H9 (cell line): Measurements from ENCODE around the gene FGF12. TPM values are rescaled to one million over a fixed set of nuclear protein-coding genes. Genes with fewer than 3 reads are reported as not detected.

Experiments
- DNase-seq: peaks from one replicate; pipeline ENCODE4 v3.0.0-alpha.2; 2017
- H2AFZ ChIP-seq: one replicate; pipeline ENCODE4 v1.6.1; 2013; ENCODE audit warnings: mild to moderate bottlenecking, low read length, control low read depth, moderate library complexity
- H2AK5ac ChIP-seq: 2 replicates; pipeline ENCODE4 v1.6.1; 2013; ENCODE audit warnings: low read length, control low read depth, mixed read lengths; ENCODE audit not compliant: insufficient read length
- H2BK120ac ChIP-seq: one replicate; pipeline ENCODE4 v1.6.1; 2013; ENCODE audit warnings: low read depth, mild to moderate bottlenecking, low read length, control low read depth, inconsistent platforms; ENCODE audit not compliant: poor library complexity, severe bottlenecking
- H2BK12ac ChIP-seq: 2 replicates; pipeline ENCODE4 v1.6.1; 2013; ENCODE audit warnings: low read length, control low read depth, mixed read lengths, low read depth; ENCODE audit not compliant: insufficient read length
- H2BK15ac ChIP-seq: 2 replicates; pipeline ENCODE4 v1.6.1; 2013; ENCODE audit warnings: low read depth, low read length, control low read depth
- H2BK20ac ChIP-seq: one replicate; pipeline ENCODE4 v1.6.1; 2013; ENCODE audit warnings: low read depth, mild to moderate bottlenecking, low read length, control low read depth, inconsistent platforms; ENCODE audit not compliant: poor library complexity, severe bottlenecking
- H2BK5ac ChIP-seq: 2 replicates; pipeline ENCODE4 v1.6.1; 2013; ENCODE audit warnings: low read length, control low read depth, mixed read lengths; ENCODE audit not compliant: insufficient read length
- H3K14ac ChIP-seq: 2 replicates; pipeline ENCODE4 v1.6.1; 2013; ENCODE audit warnings: low read length, control low read depth; ENCODE audit not compliant: insufficient read depth
- H3K18ac ChIP-seq: 2 replicates; pipeline ENCODE4 v1.6.1; 2013; ENCODE audit warnings: low read depth, mild to moderate bottlenecking, mixed read lengths, low read length, control low read depth; ENCODE audit not compliant: insufficient read length
- H3K23ac ChIP-seq: 2 replicates; pipeline ENCODE4 v1.6.1; 2013; ENCODE audit warnings: low read length, control low read depth, mixed read lengths, low read depth; ENCODE audit not compliant: insufficient read length
- H3K23me2 ChIP-seq: 2 replicates; pipeline ENCODE4 v1.6.1; 2013; ENCODE audit warnings: low read depth, mild to moderate bottlenecking, mixed read lengths, low read length, control low read depth; ENCODE audit not compliant: insufficient read length, poor library complexity, severe bottlenecking
- H3K27ac ChIP-seq: 2 replicates; pipeline ENCODE4 v1.5.1; 2013; ENCODE audit warnings: low read length, control low read depth, mixed read lengths, low read depth; ENCODE audit not compliant: insufficient read length
- H3K27me3 ChIP-seq: 2 replicates; pipeline ENCODE4 v1.6.1; 2013; ENCODE audit warnings: low read length, control low read depth, inconsistent platforms; ENCODE audit not compliant: insufficient read depth
- H3K4ac ChIP-seq: 2 replicates; pipeline ENCODE4 v1.6.1; 2013; ENCODE audit warnings: low read depth, mild to moderate bottlenecking, control low read depth, inconsistent platforms, low read length, moderate library complexity
- H3K4me1 ChIP-seq: 2 replicates; pipeline ENCODE4 v1.6.1; 2013; ENCODE audit warnings: low read length, control low read depth, inconsistent platforms; ENCODE audit not compliant: insufficient read depth
- H3K4me2 ChIP-seq: 2 replicates; pipeline ENCODE4 v1.6.1; 2013; ENCODE audit warnings: low read length, control low read depth, mixed read lengths; ENCODE audit not compliant: insufficient read length, insufficient read depth
- H3K56ac ChIP-seq: 2 replicates; pipeline ENCODE4 v1.6.1; 2013; ENCODE audit warnings: low read depth, mild to moderate bottlenecking, mixed read lengths, low read length, control low read depth; ENCODE audit not compliant: insufficient read length
- H3K79me1 ChIP-seq: 2 replicates; pipeline ENCODE4 v1.6.1; 2013; ENCODE audit warnings: low read depth, mild to moderate bottlenecking, moderate library complexity, low read length, control low read depth, inconsistent platforms; ENCODE audit not compliant: insufficient read depth, poor library complexity, severe bottlenecking
- H3K79me2 ChIP-seq: 2 replicates; pipeline ENCODE4 v1.6.1; 2013; ENCODE audit warnings: low read length, control low read depth, inconsistent platforms; ENCODE audit not compliant: insufficient read depth
- H3K9ac ChIP-seq: 2 replicates; pipeline ENCODE4 v1.6.1; 2013; ENCODE audit warnings: low read length, control low read depth, mixed read lengths; ENCODE audit not compliant: insufficient read length; ENCODE audit errors: extremely low read depth
- H3K9me3 ChIP-seq: one replicate; pipeline ENCODE4 v1.6.1; 2013; ENCODE audit warnings: low read depth, low read length, inconsistent platforms; ENCODE audit not compliant: control insufficient read depth
- H3T11ph ChIP-seq: one replicate; pipeline ENCODE4 v1.6.1; 2013; ENCODE audit warnings: mild to moderate bottlenecking, low read length, control low read depth, inconsistent platforms
- H4K20me1 ChIP-seq: one replicate; pipeline ENCODE4 v1.6.1; 2013; ENCODE audit not compliant: control insufficient read depth, insufficient read length, insufficient read depth
- H4K5ac ChIP-seq: 2 replicates; pipeline ENCODE4 v1.6.1; 2013; ENCODE audit warnings: low read depth, mild to moderate bottlenecking, mixed read lengths, low read length, control low read depth; ENCODE audit not compliant: insufficient read length
- H4K8ac ChIP-seq: replicated peaks from 2 replicates; pipeline ENCODE4 v1.6.1; 2013; ENCODE audit warnings: low read length, control low read depth, mixed read lengths, low read depth; ENCODE audit not compliant: insufficient read length
- H4K91ac ChIP-seq: 2 replicates; pipeline ENCODE4 v1.6.1; 2013; ENCODE audit warnings: low read depth, mild to moderate bottlenecking, moderate library complexity, mixed read lengths, low read length, control low read depth; ENCODE audit not compliant: insufficient read length
- H3K27ac Mint-ChIP-seq, 3 experiments: 2 replicates in 2 of 3; 3 replicates in 1 of 3; pipeline ENCODE4 v1.8.0; 2020 to 2021; ENCODE audit warnings: mixed read lengths in 3 of 3, mild to moderate bottlenecking in 1 of 3, moderate library complexity in 1 of 3
- H3K27me3 Mint-ChIP-seq: 2 replicates; pipeline ENCODE4 v1.8.0; 2021; ENCODE audit warnings: low read depth, mild to moderate bottlenecking, moderate library complexity, mixed read lengths
- H3K36me3 Mint-ChIP-seq, 3 experiments: 2 replicates in 2 of 3; 3 replicates in 1 of 3; pipeline ENCODE4 v1.8.0; 2020 to 2021; ENCODE audit warnings: low read depth in 3 of 3, mixed read lengths in 3 of 3; ENCODE audit not compliant: insufficient read depth in 1 of 3
- H3K4me1 Mint-ChIP-seq, 2 experiments: 2 replicates each; pipeline ENCODE4 v1.8.0; 2020; ENCODE audit warnings: mixed read lengths in 2 of 2
- H3K4me3 Mint-ChIP-seq, 2 experiments: 2 replicates in 1 of 2; 3 replicates in 1 of 2; pipeline ENCODE4 v1.8.0; 2020 to 2021; ENCODE audit warnings: mild to moderate bottlenecking in 2 of 2, mixed read lengths in 2 of 2, moderate library complexity in 1 of 2
- H3K9me3 Mint-ChIP-seq, 2 experiments: 2 replicates in 1 of 2; 3 replicates in 1 of 2; pipeline ENCODE4 v1.8.0; 2020; ENCODE audit warnings: mild to moderate bottlenecking in 2 of 2, mixed read lengths in 2 of 2, moderate library complexity in 1 of 2
- CTCF ChIP-seq: fragments of 200-600 bp; sonication (generic); conservative IDR thresholded peaks from 3 replicates; pipeline ENCODE4 v1.8.0; 2021; ENCODE audit warnings: antibody characterized with exemption, mild to moderate bottlenecking
- WGBS: extraction: QIAGEN DNeasy Blood & Tissue Kit; methylation state at CpG from one replicate; pipeline ENCODE4 v1.1.7; 2013; ENCODE audit warnings: missing lambda C conversion rate, low lambda C conversion rate, mixed read lengths; ENCODE audit not compliant: insufficient read length; ENCODE audit errors: extremely low coverage; 5-methylcytosine and 5-hydroxymethylcytosine counted together
- total RNA-seq: library from RNA; stranded (reverse); gene quantifications from 2 replicates; pipeline ENCODE4 v1.2.1, GENCODE V29; 2021

The FGF12 gene
- total RNA-seq, 1 experiment from 2014 or later: 5.6 TPM

GRCh38 chr3:192444096-192444790, 283.1 kb downstream of the FGF12 start:
- Histone ChIP-seq H2AFZ (no peak overlapping the region), H2BK15ac (no peak overlapping the region), H3K79me1 (no peaks in the 10 kb centered on the region), H3K79me2 (no peaks in the 10 kb centered on the region), H3K4ac (no peak overlapping the region), H3K9ac (no peak overlapping the region), H3K18ac (no peak overlapping the region), H3K23me2 (no peaks in the 10 kb centered on the region), H3K4me1 (no peaks in the 10 kb centered on the region; the same call in 1 of the 2 replicates), H4K8ac (no peak overlapping the region), H2AK5ac (no peak overlapping the region), H3K27ac (no peak overlapping the region), H3K9me3 (no peaks in the 10 kb centered on the region), H2BK12ac (no peak overlapping the region), H3K14ac (no peak overlapping the region), H2BK120ac (no peak overlapping the region), H3K56ac (no peak overlapping the region), H4K91ac (no peak overlapping the region), H3K23ac (no peak overlapping the region), H3K27me3 (no peaks in the 10 kb centered on the region), H3K4me2 (no peak overlapping the region), H2BK5ac (no peak overlapping the region), H3T11ph (no peak overlapping the region), H2BK20ac (no peak overlapping the region), H4K20me1 (no peaks in the 10 kb centered on the region), H4K5ac (no peak overlapping the region)
- TF ChIP-seq CTCF: peak; percentile 99
- Mint-ChIP-seq H3K9me3 (no peaks in the 10 kb centered on the region), H3K27me3 (no peaks in the 10 kb centered on the region; the same call in 1 of the 2 replicates), H3K27ac (peak overlapping the region in 1 of 3 experiments; percentile 84; a peak in 2 of 7 replicates), H3K36me3 (no peaks in the 10 kb centered on the region), H3K4me1 (peaks cover 11 to 13% of the 10 kb centered on the region in 2 experiments), H3K4me3 (no peak overlapping the region)
- peak; percentile 73 for DNase-seq
- no CpG with 5 or more reads among the region's 12 CpGs for WGBS
